ENCODE results near the gene DCAF15.

- TF ChIP-seq POLR2A (IDR thresholded peaks at IDR 0.05) (no peak), CTCF (IDR thresholded peaks at IDR 0.05 in 4 of 5, conservative IDR thresholded peaks at IDR 0.05 in 1 of 5) (no peak)
Measured at GRCh38 chr19:13951043-13951442, 1.3 kb upstream of the DCAF15 start.
